HG03432 (cell line): ENCODE measurements around the gene ERICH2.
A peak's percentile ranks its signal among the peaks of the same experiment; 100 is the strongest.
"Not testable (repeated sequence)": the region's sequence is repeated elsewhere in the genome, so short reads cannot be mapped to it uniquely, and the experiment has no call there.

Experiments
- ATAC-seq: cut with Tn5 transposase; IDR thresholded peaks from one replicate; pipeline ENCODE4 v1.9.1; 2021; ENCODE audit warnings: mild to moderate bottlenecking, moderate library complexity; ENCODE audit not compliant: unreplicated experiment

ERICH2 gene

DNA sequence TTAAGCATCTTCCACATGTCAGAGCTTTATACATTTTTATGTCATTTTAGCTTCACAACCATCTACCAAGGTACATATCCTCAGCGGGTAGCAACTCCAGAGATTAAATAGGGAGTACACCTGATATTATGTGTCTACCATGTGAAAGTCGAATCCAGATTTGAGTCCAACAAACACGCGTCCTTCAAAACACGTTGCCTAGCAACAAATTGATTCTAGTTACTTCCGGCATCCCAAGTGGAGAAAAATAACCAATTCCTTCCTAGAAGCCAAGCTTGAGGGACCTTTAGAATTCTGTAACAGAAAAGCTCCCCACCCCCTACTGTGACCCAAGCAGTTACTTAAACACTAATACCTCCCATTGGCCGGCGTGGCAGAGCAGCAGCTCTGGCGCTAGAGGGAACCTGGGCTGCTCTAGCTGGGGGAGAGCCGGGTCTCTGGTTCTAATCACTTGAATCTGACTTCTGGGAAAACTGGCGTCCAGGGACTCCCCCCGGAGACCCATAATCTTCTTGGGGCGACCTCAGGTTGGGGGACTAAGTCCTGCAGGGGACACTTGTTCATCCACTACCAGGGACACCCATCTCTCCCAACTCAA, at the start of gene ERICH2:
Gene ERICH2, plus strand, starts transcription at position 371 of the 598 bp plus-strand sequence. CDS start 304 bp downstream, outside the sequence.
- peak; percentile 53 for ATAC-seq

- ATAC-seq = no peak
Measured at GRCh38 chr2:170721678-170722077, 48.5 kb upstream of the ERICH2 start.

DNA sequence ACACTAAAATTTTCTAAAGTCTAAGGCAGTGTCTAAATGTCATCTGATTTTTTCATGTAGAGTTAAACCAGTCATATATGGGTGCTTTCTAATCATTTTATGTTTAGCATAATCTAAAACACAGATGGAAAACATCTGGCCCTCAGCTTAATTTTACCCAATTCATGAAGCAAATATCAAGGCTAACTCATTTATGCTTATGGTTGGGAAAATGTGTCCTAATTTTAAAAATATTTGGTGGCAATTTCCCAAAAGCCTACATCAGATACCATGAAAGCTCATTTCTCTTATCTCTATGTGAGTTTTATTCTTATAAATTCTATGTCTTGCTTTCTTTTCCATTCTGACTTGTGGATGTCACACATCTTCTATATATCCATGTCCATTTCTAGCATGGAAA, 47.9 kb upstream of the ERICH2 start:
- no peak for ATAC-seq

- no peak for ATAC-seq
Measured at GRCh38 chr2:170723446-170723958, 46.7 kb upstream of the ERICH2 start.

DNA sequence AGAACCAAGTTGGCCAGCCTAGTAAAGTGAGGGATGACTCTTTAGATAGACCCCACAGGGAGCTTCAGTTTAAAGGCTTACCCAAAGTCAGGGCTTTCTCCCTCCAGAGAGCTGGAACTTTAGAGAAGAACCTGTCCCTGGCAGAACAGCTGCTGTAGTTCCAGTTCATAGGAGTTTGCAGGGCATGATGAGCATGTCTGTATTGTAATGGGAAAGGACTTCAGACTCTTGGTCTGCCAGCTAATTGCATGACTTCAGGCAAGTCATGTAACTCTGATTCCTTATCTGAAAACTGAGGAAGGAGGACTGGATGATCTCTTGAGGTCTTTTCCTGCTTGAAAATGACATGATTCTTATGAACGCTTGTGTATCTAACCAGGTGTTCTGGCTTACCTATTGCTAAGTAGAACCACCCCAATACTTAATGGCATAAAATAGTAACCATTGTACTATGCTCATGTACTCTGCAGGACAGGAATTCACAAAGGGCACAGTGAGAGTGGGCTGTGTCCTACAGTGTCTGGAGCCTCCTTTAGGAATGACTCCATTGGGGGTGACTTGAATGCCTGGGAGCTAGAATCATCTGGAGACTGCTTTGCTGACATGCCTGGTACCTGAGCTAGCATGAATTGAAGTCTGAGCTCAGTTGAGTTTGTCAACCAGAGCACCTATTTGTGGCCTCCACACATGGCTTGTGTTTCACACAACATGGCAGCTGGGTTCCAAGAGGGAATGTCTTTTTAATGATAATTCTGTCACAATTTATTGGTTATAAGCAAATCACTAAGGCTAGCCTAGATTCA, 36.2 kb upstream of the ERICH2 start:
- no peak for ATAC-seq

- ATAC-seq = not testable (repeated sequence)
Measured at GRCh38 chr2:170734601-170735000, 35.6 kb upstream of the ERICH2 start.

GRCh38 chr2:170736628-170737027, 33.5 kb upstream of the ERICH2 start:
- ATAC-seq = no peak

DNA sequence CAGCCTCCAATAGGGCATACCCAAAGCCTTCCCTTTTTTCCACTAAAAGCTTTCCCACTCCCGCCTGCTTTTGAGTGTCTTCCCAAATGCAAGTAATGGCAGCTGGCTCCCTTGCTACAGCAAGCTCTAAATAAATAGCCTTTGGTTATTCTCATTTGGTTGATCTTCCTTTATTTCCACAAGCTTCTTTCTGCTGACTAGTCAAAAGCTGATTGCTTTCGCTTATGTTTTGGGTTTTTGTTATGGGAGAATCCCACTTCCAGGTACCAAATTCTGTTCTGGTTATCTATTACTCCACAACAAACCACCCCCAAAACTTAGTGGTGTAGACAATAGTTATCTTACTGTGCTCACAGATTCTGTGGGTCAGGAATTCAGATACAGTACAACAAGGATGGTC, 32.8 kb upstream of the ERICH2 start:
- no peak for ATAC-seq

GRCh38 chr2:170737821-170738220, 32.4 kb upstream of the ERICH2 start:
- ATAC-seq = no peak

DNA sequence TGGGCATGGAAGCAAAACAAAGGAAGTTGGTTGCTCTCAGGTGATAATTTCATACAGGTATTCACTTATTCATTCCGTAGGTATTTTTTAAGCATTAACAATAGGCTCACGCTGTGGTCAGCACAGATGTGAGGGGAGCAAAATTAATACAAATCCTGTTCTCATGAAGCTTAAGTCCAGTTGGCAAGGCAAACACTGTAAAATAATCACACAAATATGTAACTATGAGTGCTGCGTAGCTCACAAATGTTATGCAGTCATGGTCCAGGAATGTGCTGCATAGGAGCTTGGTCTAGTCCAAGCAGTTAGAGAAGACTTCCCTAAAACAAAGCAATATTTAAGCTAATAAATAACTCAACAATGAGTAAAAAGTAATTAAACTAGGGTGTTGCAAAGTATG, 31.1 kb upstream of the ERICH2 start:
- ATAC-seq = no peak

GRCh38 chr2:170739507-170740046, 30.6 kb upstream of the ERICH2 start:
- no peak for ATAC-seq

GRCh38 chr2:170740660-170741059, 29.5 kb upstream of the ERICH2 start:
- ATAC-seq = no peak

DNA sequence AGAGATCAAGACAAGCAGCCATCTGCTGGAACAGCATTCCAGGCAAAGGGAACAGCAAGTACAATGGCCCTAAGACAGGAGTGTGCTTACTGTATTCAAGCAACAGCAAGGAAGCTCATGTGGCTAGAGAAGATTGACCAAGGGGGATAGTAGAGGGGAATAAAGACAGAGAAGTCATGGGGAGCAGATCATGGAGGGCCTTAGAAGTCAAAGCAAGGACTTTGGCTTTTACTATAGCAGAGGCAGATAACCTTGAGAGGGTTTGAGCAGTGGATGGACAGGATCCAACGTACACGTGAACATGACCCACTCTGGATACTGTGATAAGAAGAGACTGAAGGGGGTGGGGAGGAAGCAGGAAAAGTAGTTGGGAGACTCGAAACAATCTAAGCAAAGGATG, 28.2 kb upstream of the ERICH2 start:
- no peak for ATAC-seq

GRCh38 chr2:170742896-170743529, 27.2 kb upstream of the ERICH2 start:
- ATAC-seq = no peak

GRCh38 chr2:170743530-170744239, 26.5 kb upstream of the ERICH2 start:
- no peak for ATAC-seq

DNA sequence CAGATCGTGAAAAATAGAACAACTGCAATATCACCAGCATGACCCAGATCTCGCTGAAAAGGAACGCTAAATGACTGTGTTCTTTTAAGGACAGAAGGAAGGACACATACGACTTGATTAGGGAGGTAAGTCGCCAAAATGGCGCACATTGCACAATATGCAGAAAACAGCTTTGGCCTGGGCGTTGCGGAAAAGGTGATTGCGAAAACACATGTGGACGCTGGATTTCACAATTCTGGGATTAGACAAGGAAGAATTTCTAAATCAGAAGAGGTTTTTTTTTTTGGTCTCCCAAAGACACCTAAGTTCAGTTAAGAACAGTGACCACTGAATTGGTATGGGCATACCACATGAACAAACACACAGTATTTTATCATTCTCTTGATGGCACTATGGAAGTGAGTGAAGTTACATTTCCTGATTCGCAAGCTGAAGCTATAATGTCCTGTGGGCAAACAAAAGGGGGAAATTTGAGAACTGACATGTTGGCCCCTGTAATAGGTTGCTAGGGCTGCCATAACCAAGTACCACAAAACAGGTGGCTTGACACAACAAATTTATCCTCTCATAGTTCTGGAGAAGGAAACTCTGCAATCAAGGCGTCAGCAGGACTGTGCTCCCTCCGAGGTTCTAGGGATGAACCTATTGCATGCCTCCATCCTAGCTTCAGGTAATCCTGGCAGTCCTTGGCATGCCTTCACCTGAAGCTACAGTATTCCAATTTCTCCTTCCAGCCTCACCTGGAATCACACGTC, 25.8 kb upstream of the ERICH2 start:
- ATAC-seq = no peak

- ATAC-seq = no peak
Measured at GRCh38 chr2:170745305-170745704, 24.9 kb upstream of the ERICH2 start.

DNA sequence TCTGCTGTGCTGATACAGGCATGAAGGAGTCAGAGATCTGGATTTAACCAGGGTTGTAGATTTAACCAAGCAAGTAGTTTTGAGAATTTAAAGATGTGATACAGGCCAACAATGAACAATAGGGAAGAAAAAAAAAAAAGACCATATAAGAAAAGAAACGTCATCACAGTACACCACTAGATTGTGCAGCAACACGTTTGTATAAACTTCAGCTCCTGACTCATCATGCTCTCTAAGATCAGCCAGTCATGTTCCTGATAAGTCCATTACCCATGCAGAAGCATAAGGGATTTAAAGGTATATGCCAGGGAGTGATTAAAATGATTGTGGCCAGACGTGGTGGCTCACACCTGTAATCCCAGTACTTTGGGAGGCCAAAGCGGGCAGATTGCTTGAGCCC, 22.3 kb upstream of the ERICH2 start:
- ATAC-seq = no peak

DNA sequence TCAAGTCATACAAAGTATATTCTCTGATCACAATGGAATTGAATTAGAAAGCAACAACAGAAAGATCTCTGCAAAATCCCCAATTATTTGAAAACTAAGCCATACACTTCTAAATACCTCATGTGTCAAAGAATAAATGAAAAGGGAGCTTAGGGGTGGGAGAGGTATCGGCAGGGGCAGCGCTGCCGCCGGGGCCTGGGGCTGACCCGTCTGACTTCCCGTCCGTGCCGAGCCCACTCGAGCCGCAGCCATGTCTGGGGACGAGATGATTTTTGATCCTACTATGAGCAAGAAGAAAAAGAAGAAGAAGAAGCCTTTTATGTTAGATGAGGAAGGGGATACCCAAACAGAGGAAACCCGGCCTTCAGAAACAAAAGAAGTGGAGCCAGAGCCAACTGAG, 18.6 kb upstream of the ERICH2 start:
- ATAC-seq = not testable (repeated sequence)

DNA sequence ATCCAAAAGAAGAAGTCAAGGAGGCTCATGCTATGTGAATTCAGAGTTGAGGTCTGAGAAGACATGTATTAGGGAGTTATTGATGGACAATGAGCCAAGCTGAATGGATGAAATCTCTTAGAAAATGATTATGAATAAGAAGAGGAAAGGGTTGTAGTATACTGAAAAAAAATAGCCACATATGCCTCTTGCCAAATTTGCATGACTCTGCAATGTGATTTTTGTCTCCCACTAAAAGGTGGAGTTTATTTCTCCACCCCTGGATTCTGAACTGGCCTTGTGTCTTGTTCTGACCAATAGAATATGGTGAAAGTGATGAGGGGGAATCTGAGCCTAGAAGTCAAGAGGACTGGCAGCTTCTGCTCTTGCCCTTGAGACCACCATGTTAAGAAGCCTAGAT, 8.6 kb upstream of the ERICH2 start:
- no peak for ATAC-seq
